Right lobe of liver (tissue), 4 donors: ENCODE results near the gene RNASE13.

ENCODE experiments used
- CTCF ChIP-seq, 4 donors: fragments of 200-600 bp in 3 of 4; fragments of 450-650 bp in 1 of 4; IDR thresholded peaks; one replicate each; pipeline versions ENCODE4 v1.5.1 to v1.8.0; 2016 to 2022; ENCODE audit warnings: antibody characterized with exemption in 4 of 4, mild to moderate bottlenecking in 2 of 4
- POLR2A ChIP-seq: fragments of 450-650 bp; IDR thresholded peaks from one replicate; pipeline ENCODE4 v1.6.1; 2017; ENCODE audit warnings: antibody characterized with exemption, mild to moderate bottlenecking
- donor health status: DM: no; HTN: no; CAD: no.
- donor health status: DM: no; HTN: no; CAD: no.
- donor health status: DM: no; HTN: yes; CAD: no.

- TF ChIP-seq CTCF (IDR thresholded peaks at IDR 0.05) (peak in 2 of 4 donors; percentile 10 to 23), POLR2A (no peak)
These were observed 23.4 kb upstream of the RNASE13 start, which contains the start of gene RNASE8 for GRCh38 chr14:21057803-21058675.
